22Rv1 (cell line): ENCODE results near the gene TIMM29.

Experiments
- ZFX ChIP-seq: fragments of 450-650 bp; IDR thresholded peaks from 2 replicates; pipeline ENCODE4 v1.6.1; 2017; ENCODE audit warnings: antibody characterized with exemption, borderline replicate concordance
- TF ChIP-seq, protein P1 (sequence below): fragments of 450-650 bp; IDR thresholded peaks from 2 replicates; pipeline ENCODE4 v1.5.1; 2017; ENCODE audit warnings: mild to moderate bottlenecking

DNA sequence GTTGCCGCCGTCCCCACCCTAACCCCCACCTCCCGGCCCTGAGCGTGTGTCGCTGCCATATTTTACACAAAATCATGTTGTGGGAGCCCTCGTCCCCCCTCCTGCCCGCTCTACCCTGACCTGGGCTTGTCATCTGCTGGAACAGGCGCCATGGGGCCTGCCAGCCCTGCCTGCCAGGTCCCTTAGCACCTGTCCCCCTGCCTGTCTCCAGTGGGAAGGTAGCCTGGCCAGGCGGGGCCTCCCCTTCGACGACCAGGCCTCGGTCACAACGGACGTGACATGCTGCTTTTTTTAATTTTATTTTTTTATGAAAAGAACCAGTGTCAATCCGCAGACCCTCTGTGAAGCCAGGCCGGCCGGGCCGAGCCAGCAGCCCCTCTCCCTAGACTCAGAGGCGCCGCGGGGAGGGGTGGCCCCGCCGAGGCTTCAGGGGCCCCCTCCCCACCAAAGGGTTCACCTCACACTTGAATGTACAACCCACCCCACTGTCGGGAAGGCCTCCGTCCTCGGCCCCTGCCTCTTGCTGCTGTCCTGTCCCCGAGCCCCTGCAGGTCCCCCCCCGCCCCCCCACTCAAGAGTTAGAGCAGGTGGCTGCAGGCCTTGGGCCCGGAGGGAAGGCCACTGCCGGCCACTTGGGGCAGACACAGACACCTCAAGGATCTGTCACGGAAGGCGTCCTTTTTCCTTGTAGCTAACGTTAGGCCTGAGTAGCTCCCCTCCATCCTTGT lies 6.5 kb upstream of the TIMM29 start:
- TF ChIP-seq, protein P1, sequence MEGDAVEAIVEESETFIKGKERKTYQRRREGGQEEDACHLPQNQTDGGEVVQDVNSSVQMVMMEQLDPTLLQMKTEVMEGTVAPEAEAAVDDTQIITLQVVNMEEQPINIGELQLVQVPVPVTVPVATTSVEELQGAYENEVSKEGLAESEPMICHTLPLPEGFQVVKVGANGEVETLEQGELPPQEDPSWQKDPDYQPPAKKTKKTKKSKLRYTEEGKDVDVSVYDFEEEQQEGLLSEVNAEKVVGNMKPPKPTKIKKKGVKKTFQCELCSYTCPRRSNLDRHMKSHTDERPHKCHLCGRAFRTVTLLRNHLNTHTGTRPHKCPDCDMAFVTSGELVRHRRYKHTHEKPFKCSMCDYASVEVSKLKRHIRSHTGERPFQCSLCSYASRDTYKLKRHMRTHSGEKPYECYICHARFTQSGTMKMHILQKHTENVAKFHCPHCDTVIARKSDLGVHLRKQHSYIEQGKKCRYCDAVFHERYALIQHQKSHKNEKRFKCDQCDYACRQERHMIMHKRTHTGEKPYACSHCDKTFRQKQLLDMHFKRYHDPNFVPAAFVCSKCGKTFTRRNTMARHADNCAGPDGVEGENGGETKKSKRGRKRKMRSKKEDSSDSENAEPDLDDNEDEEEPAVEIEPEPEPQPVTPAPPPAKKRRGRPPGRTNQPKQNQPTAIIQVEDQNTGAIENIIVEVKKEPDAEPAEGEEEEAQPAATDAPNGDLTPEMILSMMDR, result no peak
- no peak for TF ChIP-seq ZFX
